ENCODE data around the gene OS9.

DNA sequence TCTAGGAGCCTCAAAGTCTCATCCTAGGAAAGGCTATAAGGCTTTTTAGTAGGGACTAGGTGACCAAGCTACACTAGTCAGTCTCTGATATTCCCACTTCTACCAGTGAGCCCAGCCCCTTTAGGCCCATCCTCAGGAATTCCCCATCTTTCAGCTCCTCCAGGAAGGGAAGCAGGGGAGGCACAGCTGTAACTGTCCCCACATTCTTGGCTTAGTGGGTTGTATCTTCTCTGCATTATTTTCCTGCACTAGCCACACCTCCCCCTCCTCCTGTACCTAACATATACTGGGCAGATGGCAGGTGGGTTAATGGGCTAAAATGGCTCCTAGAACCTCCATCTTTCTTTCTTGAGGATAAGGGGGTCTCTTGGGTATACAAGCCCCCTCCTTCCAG, 73.4 kb downstream of the OS9 start:
- TF ChIP-seq, protein P1, sequence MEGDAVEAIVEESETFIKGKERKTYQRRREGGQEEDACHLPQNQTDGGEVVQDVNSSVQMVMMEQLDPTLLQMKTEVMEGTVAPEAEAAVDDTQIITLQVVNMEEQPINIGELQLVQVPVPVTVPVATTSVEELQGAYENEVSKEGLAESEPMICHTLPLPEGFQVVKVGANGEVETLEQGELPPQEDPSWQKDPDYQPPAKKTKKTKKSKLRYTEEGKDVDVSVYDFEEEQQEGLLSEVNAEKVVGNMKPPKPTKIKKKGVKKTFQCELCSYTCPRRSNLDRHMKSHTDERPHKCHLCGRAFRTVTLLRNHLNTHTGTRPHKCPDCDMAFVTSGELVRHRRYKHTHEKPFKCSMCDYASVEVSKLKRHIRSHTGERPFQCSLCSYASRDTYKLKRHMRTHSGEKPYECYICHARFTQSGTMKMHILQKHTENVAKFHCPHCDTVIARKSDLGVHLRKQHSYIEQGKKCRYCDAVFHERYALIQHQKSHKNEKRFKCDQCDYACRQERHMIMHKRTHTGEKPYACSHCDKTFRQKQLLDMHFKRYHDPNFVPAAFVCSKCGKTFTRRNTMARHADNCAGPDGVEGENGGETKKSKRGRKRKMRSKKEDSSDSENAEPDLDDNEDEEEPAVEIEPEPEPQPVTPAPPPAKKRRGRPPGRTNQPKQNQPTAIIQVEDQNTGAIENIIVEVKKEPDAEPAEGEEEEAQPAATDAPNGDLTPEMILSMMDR (IDR thresholded peaks at IDR 0.05): no peak
- no peak for TF ChIP-seq TCF7L2 (IDR thresholded peaks at IDR 0.05; ENCODE audit: low read depth, low read length)
- TF ChIP-seq SIN3A (IDR thresholded peaks at IDR 0.05; ENCODE audit: borderline replicate concordance, insufficient read depth, low read depth, low read length): no peak
- TF ChIP-seq, protein P2, sequence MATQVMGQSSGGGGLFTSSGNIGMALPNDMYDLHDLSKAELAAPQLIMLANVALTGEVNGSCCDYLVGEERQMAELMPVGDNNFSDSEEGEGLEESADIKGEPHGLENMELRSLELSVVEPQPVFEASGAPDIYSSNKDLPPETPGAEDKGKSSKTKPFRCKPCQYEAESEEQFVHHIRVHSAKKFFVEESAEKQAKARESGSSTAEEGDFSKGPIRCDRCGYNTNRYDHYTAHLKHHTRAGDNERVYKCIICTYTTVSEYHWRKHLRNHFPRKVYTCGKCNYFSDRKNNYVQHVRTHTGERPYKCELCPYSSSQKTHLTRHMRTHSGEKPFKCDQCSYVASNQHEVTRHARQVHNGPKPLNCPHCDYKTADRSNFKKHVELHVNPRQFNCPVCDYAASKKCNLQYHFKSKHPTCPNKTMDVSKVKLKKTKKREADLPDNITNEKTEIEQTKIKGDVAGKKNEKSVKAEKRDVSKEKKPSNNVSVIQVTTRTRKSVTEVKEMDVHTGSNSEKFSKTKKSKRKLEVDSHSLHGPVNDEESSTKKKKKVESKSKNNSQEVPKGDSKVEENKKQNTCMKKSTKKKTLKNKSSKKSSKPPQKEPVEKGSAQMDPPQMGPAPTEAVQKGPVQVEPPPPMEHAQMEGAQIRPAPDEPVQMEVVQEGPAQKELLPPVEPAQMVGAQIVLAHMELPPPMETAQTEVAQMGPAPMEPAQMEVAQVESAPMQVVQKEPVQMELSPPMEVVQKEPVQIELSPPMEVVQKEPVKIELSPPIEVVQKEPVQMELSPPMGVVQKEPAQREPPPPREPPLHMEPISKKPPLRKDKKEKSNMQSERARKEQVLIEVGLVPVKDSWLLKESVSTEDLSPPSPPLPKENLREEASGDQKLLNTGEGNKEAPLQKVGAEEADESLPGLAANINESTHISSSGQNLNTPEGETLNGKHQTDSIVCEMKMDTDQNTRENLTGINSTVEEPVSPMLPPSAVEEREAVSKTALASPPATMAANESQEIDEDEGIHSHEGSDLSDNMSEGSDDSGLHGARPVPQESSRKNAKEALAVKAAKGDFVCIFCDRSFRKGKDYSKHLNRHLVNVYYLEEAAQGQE (IDR thresholded peaks at IDR 0.05; ENCODE audit: insufficient read depth in 1 of 2, low read depth in 2 of 2, low read length in 1 of 2): no peak
- no peak for TF ChIP-seq POLR2AphosphoS5 (IDR thresholded peaks at IDR 0.05; ENCODE audit: low read depth, low read length)
